ENCODE data around the gene INPP5A.
"Not testable (repeated sequence)": the region's sequence is repeated elsewhere in the genome, so short reads cannot be mapped to it uniquely, and the experiment has no call there.

INPP5A gene

GRCh38 chr10:132498562-132499366 is 38.8 kb upstream of the INPP5A start:
- no peak overlapping the region for H3K4me3 ChIP-seq (ENCODE audit: low read depth, low read length)
- TF ChIP-seq CTCF (IDR thresholded peaks at IDR 0.05; ENCODE audit: low read depth, low read length, missing control alignments) = no peak
- DNase-seq (ENCODE audit: low read depth) = no peak

DNA sequence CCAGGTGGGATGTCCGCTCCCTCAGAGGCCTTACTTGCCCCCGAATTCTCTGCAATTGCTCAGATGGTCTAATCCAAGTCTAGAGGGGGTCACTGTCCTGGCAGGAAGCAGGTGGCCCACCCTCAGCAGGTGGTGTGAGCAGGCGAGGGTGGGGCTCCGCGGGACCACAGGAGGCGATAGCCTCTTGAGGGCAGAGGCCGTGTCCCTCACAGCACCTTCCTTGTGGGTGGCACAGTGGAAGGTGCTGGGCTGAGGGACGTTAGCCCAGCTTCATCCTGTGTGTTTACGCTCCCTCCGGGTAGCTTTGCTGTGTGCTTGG is 38.3 kb upstream of the INPP5A start:
- H3K4me3 ChIP-seq (ENCODE audit: low read depth, low read length) = no peak overlapping the region
- no peak for DNase-seq (ENCODE audit: low read depth)
- no peak for TF ChIP-seq CTCF (IDR thresholded peaks at IDR 0.05; ENCODE audit: low read depth, low read length, missing control alignments)

DNA sequence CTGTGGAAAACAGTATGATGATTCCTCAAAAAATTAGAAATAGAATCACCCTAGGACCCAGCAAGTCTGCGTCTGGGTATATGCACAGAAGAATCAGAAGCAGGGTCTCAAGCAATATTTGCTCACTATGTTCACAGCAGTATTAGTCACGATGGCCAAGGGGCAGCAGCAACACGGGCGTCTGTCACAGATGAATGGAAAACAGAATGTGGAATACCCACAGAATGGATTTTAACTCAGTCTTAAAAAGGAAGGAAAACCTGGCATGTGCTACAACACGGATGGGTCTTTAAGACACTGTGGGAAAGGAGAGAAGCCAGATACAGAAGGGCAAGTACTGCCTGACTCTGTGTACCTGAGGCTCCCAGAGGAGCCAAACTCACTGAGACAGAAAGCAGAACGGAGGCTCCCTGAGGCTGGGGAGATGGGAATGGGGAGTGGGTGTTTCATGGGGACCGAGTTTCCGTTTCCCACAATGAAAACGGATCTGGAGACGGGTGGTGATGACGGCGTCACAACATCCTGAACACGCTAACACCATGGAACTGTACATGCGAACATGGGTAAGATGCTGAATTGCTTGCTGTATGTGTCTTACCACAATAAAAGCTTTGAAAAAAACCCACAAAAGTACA is 36.7 kb upstream of the INPP5A start:
- no peak overlapping the region for H3K4me3 ChIP-seq (ENCODE audit: low read depth, low read length)
- no peak for DNase-seq (ENCODE audit: low read depth)
- no peak for TF ChIP-seq CTCF (IDR thresholded peaks at IDR 0.05; ENCODE audit: low read depth, low read length, missing control alignments)

DNA sequence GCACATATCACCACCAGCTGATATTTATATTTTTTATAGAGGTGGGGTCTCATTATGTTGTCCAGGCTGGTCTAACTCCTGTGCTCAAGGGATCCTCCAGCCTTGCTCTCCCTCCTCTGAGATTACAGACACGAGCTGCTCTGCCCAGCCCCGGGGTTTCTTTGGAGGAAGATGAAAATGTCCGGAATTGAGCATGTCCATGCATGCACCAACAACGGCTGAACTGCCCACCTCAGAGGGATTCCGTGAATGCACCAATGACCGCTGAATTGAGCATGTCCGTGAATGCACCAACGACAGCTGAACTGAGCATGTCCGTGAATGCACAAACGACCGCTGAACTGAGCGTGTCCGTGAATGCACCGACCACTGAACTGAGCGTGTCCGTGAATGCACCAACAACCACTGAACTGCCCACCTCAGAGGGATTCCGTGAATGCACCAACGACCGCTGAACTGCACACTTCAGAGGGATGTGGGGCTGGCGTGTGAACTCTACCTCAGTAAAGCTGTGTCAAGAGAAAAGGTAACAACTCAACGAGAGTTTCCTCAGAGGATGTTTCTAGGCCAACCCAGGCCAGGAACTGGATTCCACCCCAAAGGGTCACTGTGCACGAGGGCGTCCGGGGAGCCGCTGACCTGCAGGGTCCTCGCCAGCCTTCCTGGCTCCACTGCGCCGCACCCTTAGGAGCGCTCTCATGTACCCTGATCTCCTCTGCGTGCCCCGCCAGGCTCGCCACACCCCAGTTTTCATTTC is 34.9 kb upstream of the INPP5A start:
- TF ChIP-seq CTCF (IDR thresholded peaks at IDR 0.05; ENCODE audit: low read depth, low read length, missing control alignments) = no peak
- no peak overlapping the region for H3K4me3 ChIP-seq (ENCODE audit: low read depth, low read length)
- DNase-seq (ENCODE audit: low read depth) = no peak

DNA sequence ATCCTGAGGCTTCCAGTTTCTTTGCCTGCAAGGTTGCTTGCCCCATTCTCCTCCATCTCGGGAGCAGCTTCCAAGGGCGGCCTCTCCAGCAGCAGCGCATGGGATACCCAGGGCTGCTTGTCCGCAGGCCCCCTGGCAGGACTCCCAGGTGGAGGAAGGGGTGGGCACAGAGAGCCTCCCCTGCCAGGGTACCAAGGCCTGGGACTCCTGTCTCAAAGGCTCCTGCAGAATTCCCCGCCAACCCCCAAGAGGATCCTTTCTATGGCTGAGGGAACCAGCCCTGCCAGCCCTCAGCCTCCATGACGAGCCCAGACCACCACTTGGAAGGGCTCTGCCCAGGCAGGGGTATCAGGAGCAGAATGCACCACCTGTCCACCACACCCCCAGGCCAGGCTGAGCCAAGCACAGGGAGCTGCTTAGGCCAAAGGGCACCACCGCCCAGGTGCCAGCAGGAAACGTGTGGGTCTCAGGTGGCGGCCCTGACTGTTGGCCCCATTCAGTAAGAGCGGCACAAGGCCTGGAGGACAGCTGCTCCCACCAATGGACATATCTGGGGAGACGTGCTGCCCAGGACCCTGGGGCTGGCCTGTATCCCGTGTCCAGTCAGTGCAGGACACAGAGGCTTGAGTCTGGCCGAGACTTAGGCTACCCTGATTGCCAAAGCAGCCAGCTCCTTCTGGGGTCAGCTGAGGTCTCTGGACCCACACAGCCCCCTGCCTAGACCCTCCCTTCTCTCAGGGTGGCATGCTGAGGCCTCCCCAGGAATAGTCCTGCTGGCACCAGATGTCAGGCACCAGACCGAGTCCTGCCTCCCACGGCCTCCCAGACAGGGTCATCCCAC is 33.8 kb upstream of the INPP5A start:
- no peak for TF ChIP-seq CTCF (IDR thresholded peaks at IDR 0.05; ENCODE audit: low read depth, low read length, missing control alignments)
- no peak overlapping the region for H3K4me3 ChIP-seq (ENCODE audit: low read depth, low read length)
- DNase-seq (ENCODE audit: low read depth) = no peak

GRCh38 chr10:132504501-132505272 is 32.9 kb upstream of the INPP5A start:
- DNase-seq (ENCODE audit: low read depth) = no peak
- H3K4me3 ChIP-seq (ENCODE audit: low read depth, low read length) = no peak overlapping the region
- no peak for TF ChIP-seq CTCF (IDR thresholded peaks at IDR 0.05; ENCODE audit: low read depth, low read length, missing control alignments)

GRCh38 chr10:132505546-132505945 is 32.0 kb upstream of the INPP5A start:
- not testable (repeated sequence) for H3K4me3 ChIP-seq (ENCODE audit: low read depth, low read length); DNase-seq (ENCODE audit: low read depth)

All from GM12864 (cell line).